Stimulated activated CD8-positive, alpha-beta memory T cell treated with anti-CD3 and anti-CD28 coated beads, Interleukin-4, amount 100 ng/mL, for 4 hours (primary cell): ENCODE data around the gene OR4X1.
"Not testable (repeated sequence)": the region's sequence is repeated elsewhere in the genome, so short reads cannot be mapped to it uniquely, and the experiment has no call there.

Source experiments
- DNase-seq, 2 donors: peaks; one replicate each; pipeline ENCODE4 v3.0.0-alpha.2; 2020; ENCODE audit warnings: low read depth in 2 of 2, low spot score in 1 of 2

Gene OR4X1

GRCh38 chr11:48263423-48263911 is at the start of gene OR4X1:
Gene OR4X1 (plus strand): TSS chr11:48263861. CDS start chr11:48263861, 0 bp downstream.
- no peak for DNase-seq

GRCh38 chr11:48216510-48216909 is 47.2 kb upstream of the OR4X1 start, which contains the start of gene OR4B1:
Gene OR4B1 (plus strand): TSS chr11:48216810. CDS start chr11:48216810, 0 bp downstream.
- DNase-seq, result no peak

GRCh38 chr11:48228761-48229160 is 34.9 kb upstream of the OR4X1 start:
- DNase-seq, result no peak

- DNase-seq, result not testable (repeated sequence)
Observed at GRCh38 chr11:48230057-48230456, 33.6 kb upstream of the OR4X1 start.

GRCh38 chr11:48237727-48238126 is 25.9 kb upstream of the OR4X1 start:
- DNase-seq, result no peak

GRCh38 chr11:48242501-48242900 is 21.2 kb upstream of the OR4X1 start:
- DNase-seq, result no peak

GRCh38 chr11:48244804-48245203 is 18.9 kb upstream of the OR4X1 start, which contains the start of gene OR4X2:
Gene OR4X2 (plus strand): TSS chr11:48245104. CDS start chr11:48245104, 0 bp downstream.
- DNase-seq, result no peak

GRCh38 chr11:48248902-48249301 is 14.8 kb upstream of the OR4X1 start:
- no peak for DNase-seq

GRCh38 chr11:48261600-48261999 is 2.1 kb upstream of the OR4X1 start:
- DNase-seq, result no peak

GRCh38 chr11:48270621-48271020 is 7.0 kb downstream of the OR4X1 start:
- no peak for DNase-seq

GRCh38 chr11:48272606-48273005 is 8.9 kb downstream of the OR4X1 start:
- DNase-seq, result no peak

GRCh38 chr11:48305923-48306322 is 42.3 kb downstream of the OR4X1 start, which contains the start of gene OR4S1:
Gene OR4S1 (plus strand): TSS chr11:48306223. CDS start chr11:48306223, 0 bp downstream.
- DNase-seq, result no peak

GRCh38 chr11:48307760-48308386 is 44.2 kb downstream of the OR4X1 start:
- peak in 1 of 2 donors; percentile 44 for DNase-seq

- DNase-seq, result not testable (repeated sequence)
Observed at GRCh38 chr11:48313590-48313989, 49.9 kb downstream of the OR4X1 start.
